HT1080 (cell line): ENCODE data around the gene LHFPL3. TPM values are rescaled to one million over a fixed set of nuclear protein-coding genes. Genes with fewer than 3 reads are reported as not detected.
"Not testable (repeated sequence)": the region's sequence is repeated elsewhere in the genome, so short reads cannot be mapped to it uniquely, and the experiment has no call there.

ENCODE experiments used
- DNase-seq: peaks from one replicate; pipeline ENCODE4 v3.0.0-alpha.2; 2015; ENCODE audit warnings: low read depth
- total RNA-seq: library from RNA; depleted of rRNA; stranded (reverse); fragments of >200 nt; shearing (Covaris generic); gene quantifications from 2 replicates; pipeline ENCODE4 v1.2.3, GENCODE V29; 2014

The LHFPL3 gene
- total RNA-seq, 1 experiment from 2014 or later: not detected

- DNase-seq: no peak
Observed at GRCh38 chr7:104891949-104892348, 563.5 kb downstream of the LHFPL3 start.

GRCh38 chr7:104894314-104894713 is 565.9 kb downstream of the LHFPL3 start:
- no peak for DNase-seq

GRCh38 chr7:104894726-104895521 is 566.5 kb downstream of the LHFPL3 start:
- DNase-seq: no peak

- DNase-seq: no peak
Observed at GRCh38 chr7:104895522-104896236, 567.3 kb downstream of the LHFPL3 start.

GRCh38 chr7:104898434-104898833 is 570.0 kb downstream of the LHFPL3 start:
- DNase-seq: no peak

GRCh38 chr7:104900525-104901239 is 572.3 kb downstream of the LHFPL3 start:
- DNase-seq: peak; percentile 27

- no peak for DNase-seq
Observed at GRCh38 chr7:104901240-104901619, 572.8 kb downstream of the LHFPL3 start.

- DNase-seq: no peak
Observed at GRCh38 chr7:104902183-104902582, 573.8 kb downstream of the LHFPL3 start.

GRCh38 chr7:104903044-104903443 is 574.6 kb downstream of the LHFPL3 start:
- no peak for DNase-seq

GRCh38 chr7:104903846-104904245 is 575.4 kb downstream of the LHFPL3 start:
- DNase-seq: no peak

- no peak for DNase-seq
Observed at GRCh38 chr7:104906032-104906431, 577.6 kb downstream of the LHFPL3 start.

- DNase-seq: no peak
Observed at GRCh38 chr7:104906556-104906955, 578.2 kb downstream of the LHFPL3 start.

- no peak for DNase-seq
Observed at GRCh38 chr7:104908636-104909035, 580.2 kb downstream of the LHFPL3 start.

GRCh38 chr7:104909096-104909495 is 580.7 kb downstream of the LHFPL3 start:
- DNase-seq: no peak

- DNase-seq: peak; percentile 7
Observed at GRCh38 chr7:104914421-104914820, 586.0 kb downstream of the LHFPL3 start.

GRCh38 chr7:104921596-104921995 is 593.2 kb downstream of the LHFPL3 start:
- no peak for DNase-seq

GRCh38 chr7:104922182-104923009 is 594.0 kb downstream of the LHFPL3 start:
- peak; percentile 12 for DNase-seq

GRCh38 chr7:104923010-104923421 is 594.6 kb downstream of the LHFPL3 start:
- peak; percentile 77 for DNase-seq

GRCh38 chr7:104926189-104926588 is 597.8 kb downstream of the LHFPL3 start:
- DNase-seq: not testable (repeated sequence)

- no peak for DNase-seq
Observed at GRCh38 chr7:104926601-104927041, 598.2 kb downstream of the LHFPL3 start.

- no peak for DNase-seq
Observed at GRCh38 chr7:104927055-104927454, 598.7 kb downstream of the LHFPL3 start.
